HG02588 (cell line): ENCODE measurements around the gene MYO18B.

ENCODE experiments used
- ATAC-seq: cut with Tn5 transposase; IDR thresholded peaks from one replicate; pipeline ENCODE4 v1.9.1; 2021; ENCODE audit warnings: mild to moderate bottlenecking, moderate library complexity; ENCODE audit not compliant: unreplicated experiment

Gene MYO18B

GRCh38 chr22:25772288-25772687 lies 30.3 kb downstream of the MYO18B start:
- no peak for ATAC-seq

- ATAC-seq = no peak
These were observed 32.6 kb downstream of the MYO18B start for GRCh38 chr22:25774575-25775026.

- ATAC-seq = no peak
These were observed 33.5 kb downstream of the MYO18B start for GRCh38 chr22:25775531-25775930.

- ATAC-seq = no peak
These were observed 35.4 kb downstream of the MYO18B start for GRCh38 chr22:25777411-25777810.

- ATAC-seq = no peak
These were observed 35.9 kb downstream of the MYO18B start for GRCh38 chr22:25777870-25778269.

- ATAC-seq = no peak
These were observed 37.4 kb downstream of the MYO18B start for GRCh38 chr22:25779426-25779825.

- ATAC-seq = no peak
These were observed 37.9 kb downstream of the MYO18B start for GRCh38 chr22:25779890-25780289.

GRCh38 chr22:25780673-25781072 lies 38.7 kb downstream of the MYO18B start:
- ATAC-seq = no peak

- ATAC-seq = no peak
These were observed 39.8 kb downstream of the MYO18B start for GRCh38 chr22:25781801-25782200.

- no peak for ATAC-seq
These were observed 40.8 kb downstream of the MYO18B start for GRCh38 chr22:25782831-25783230.

- ATAC-seq = no peak
These were observed 41.9 kb downstream of the MYO18B start for GRCh38 chr22:25783856-25784255.

GRCh38 chr22:25786165-25786564 lies 44.2 kb downstream of the MYO18B start:
- ATAC-seq = no peak

GRCh38 chr22:25791556-25791955 lies 49.6 kb downstream of the MYO18B start:
- no peak for ATAC-seq

GRCh38 chr22:25795478-25795877 lies 53.5 kb downstream of the MYO18B start:
- ATAC-seq = no peak

GRCh38 chr22:25797498-25798290 lies 55.7 kb downstream of the MYO18B start:
- ATAC-seq = no peak

- ATAC-seq = no peak
These were observed 58.8 kb downstream of the MYO18B start for GRCh38 chr22:25800766-25801165.

GRCh38 chr22:25802018-25802417 lies 60.0 kb downstream of the MYO18B start:
- no peak for ATAC-seq

- no peak for ATAC-seq
These were observed 62.7 kb downstream of the MYO18B start for GRCh38 chr22:25804676-25805075.

- no peak for ATAC-seq
These were observed 64.6 kb downstream of the MYO18B start for GRCh38 chr22:25806579-25806978.

- no peak for ATAC-seq
These were observed 72.7 kb downstream of the MYO18B start for GRCh38 chr22:25814685-25815084.

- no peak for ATAC-seq
These were observed 73.6 kb downstream of the MYO18B start for GRCh38 chr22:25815561-25815960.

- no peak for ATAC-seq
These were observed 74.6 kb downstream of the MYO18B start for GRCh38 chr22:25816522-25817059.
